ENCODE data around the gene DNAJB2. TPM values are rescaled to one million over a fixed set of nuclear protein-coding genes. Genes with fewer than 3 reads are reported as not detected.
A peak's percentile ranks its signal among the peaks of the same experiment; 100 is the strongest.

DNAJB2 gene
- total and polyA plus RNA-seq, 2 of the 8 experiments (the other 6 are each of a cell fraction or from before 2014, with no cell fraction given) = 21.0 to 26.3 TPM

DNA sequence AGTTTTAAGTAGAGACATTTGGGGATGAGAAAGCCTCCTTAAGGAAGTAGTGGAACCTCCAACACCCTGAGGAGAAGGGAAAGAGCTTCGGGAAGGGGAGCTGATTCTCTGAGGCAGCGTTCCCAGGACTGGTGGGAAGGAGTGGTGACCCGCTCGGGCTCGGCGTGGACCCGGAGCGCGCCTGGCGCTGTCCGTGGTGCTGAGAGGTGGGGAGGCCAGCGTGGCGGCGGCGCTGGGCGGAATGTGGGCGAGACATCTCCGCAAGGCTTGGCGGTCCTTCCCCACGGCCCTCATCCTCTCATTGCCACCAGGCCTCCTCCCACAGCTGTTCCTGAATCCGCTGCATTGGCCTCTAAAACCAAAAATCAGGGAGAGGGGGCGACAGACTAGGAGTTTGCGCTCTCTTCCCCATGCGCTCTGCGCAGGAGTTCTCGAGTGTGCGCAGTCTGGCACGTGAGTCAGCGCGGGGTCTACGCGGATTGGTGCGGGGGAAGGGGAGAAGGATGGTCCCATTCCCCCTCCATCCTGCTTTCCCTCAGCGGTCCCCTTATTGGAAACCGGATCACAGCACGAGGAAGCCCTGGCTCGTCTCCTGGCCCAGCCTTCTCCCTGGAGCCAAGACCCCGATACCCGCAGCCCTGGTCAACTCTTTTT is 52.5 kb downstream of the DNAJB2 start (continued):
- no peak for TF ChIP-seq HDAC6 (IDR thresholded peaks at IDR 0.05; ENCODE audit: low read depth, low read length)
- TF ChIP-seq CREB1 (IDR thresholded peaks at IDR 0.05) = no peak
- no peak for TF ChIP-seq RNF2 (IDR thresholded peaks at IDR 0.05; ENCODE audit: borderline replicate concordance, low read depth, low read length, missing control alignments, poor library complexity, severe bottlenecking)
- no peak for TF ChIP-seq SP1 (IDR thresholded peaks at IDR 0.05; ENCODE audit: low read depth, low read length)
- TF ChIP-seq SUZ12 (IDR thresholded peaks at IDR 0.05; ENCODE audit: low read length) = 0 out of 2 replicates have a peak, but pooled peaks have one; percentile 25
- TF ChIP-seq, protein P1, sequence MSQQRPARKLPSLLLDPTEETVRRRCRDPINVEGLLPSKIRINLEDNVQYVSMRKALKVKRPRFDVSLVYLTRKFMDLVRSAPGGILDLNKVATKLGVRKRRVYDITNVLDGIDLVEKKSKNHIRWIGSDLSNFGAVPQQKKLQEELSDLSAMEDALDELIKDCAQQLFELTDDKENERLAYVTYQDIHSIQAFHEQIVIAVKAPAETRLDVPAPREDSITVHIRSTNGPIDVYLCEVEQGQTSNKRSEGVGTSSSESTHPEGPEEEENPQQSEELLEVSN (IDR thresholded peaks at IDR 0.05) = peak; percentile 75
- TF ChIP-seq HDAC2 (IDR thresholded peaks at IDR 0.05; ENCODE audit: borderline replicate concordance in 1 of 2, low read depth in 2 of 2, low read length in 2 of 2) = peak; percentile 83 to 90; a peak in 2 of 4 replicates
- no peak for TF ChIP-seq RFX5 (IDR thresholded peaks at IDR 0.05; ENCODE audit: borderline replicate concordance, low read depth, low read length)
- 0 out of 2 replicates have a peak, but pooled peaks have one; percentile 36 for TF ChIP-seq GABPA (IDR thresholded peaks at IDR 0.05; ENCODE audit: borderline replicate concordance, insufficient read depth, low read length)
- TF ChIP-seq POLR2A (IDR thresholded peaks at IDR 0.05; ENCODE audit: control extremely low read depth in 1 of 2, low read depth in 2 of 2, low read length in 2 of 2) = no peak

All from H1 (cell line).